Amniotic stem cell (primary cell): ENCODE data around the gene DYSF.

Source experiments
- DNase-seq: peaks from one replicate; lab custom pipeline; 2025; lab: John Stamatoyannopoulos, UW

The DYSF gene

GRCh38 chr2:71502941-71503738, 49.8 kb downstream of the DYSF start:
- no peak for DNase-seq

DNA sequence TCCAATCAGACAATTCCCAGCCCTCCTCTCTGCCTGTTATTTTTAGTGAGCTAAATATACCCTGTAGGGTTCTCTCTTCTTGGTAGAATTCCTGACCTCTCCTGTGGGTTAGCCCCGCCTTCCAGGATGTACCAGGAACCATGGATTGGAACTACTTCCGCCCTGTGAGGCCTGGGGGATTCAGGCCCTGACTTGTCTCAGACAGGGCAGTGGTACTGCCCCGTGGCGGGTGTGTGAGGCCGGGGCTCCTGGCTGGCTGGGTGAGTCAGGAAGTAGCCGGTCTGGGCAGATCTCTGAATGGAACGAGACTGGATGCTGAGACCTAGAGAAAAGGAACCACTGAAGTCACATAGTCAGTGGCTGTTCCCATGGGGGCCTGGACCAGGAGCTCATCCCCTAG, 50.5 kb downstream of the DYSF start:
- no peak for DNase-seq

GRCh38 chr2:71504611-71505010, 51.2 kb downstream of the DYSF start:
- DNase-seq: no peak

GRCh38 chr2:71505086-71505769, 51.9 kb downstream of the DYSF start:
- DNase-seq: no peak

GRCh38 chr2:71505770-71506140, 52.4 kb downstream of the DYSF start:
- no peak for DNase-seq

- no peak for DNase-seq
Observed at GRCh38 chr2:71506222-71507153, 53.1 kb downstream of the DYSF start.

DNA sequence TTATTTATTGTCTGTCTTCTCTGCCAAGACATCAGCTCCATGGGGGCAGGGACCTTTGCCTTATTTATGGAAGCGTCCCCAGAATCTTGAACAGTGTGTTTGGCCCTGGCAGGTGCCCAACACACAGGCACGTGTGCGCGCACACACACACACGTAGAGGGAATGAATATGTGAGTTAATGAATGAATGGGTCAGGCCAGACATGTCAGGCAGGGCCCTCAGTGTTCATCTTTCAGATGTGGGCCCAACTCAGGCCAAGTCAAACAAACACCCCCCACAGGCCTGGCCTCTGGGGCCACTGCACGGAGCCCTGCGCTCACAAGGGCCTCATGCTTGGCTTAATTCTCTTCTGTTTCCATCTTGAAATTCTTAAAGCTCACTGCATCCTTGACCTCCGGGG, 54.1 kb downstream of the DYSF start:
- no peak for DNase-seq

- DNase-seq: peak; percentile 33
Observed at GRCh38 chr2:71510196-71510807, 56.9 kb downstream of the DYSF start.

DNA sequence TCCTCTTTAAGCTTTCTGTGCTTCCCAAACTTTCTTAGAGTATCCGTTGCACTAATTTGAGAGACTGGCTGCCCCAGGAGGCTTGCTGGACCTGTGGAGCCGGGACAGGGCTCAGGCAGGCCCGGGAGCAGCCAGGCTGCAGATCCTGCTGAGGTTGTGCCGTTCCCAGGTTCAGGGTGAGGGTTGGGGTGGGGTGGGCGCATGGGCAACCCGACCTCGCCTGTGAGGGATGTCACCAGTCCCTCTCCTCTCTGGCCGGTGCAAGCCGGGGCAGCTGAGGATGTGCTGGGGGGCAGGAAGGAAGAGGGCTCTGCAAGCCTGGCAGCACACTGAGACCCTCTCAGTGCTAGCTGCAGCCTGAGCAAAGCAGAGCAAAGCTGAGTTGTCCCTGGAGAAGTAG, 57.6 kb downstream of the DYSF start:
- no peak for DNase-seq

DNA sequence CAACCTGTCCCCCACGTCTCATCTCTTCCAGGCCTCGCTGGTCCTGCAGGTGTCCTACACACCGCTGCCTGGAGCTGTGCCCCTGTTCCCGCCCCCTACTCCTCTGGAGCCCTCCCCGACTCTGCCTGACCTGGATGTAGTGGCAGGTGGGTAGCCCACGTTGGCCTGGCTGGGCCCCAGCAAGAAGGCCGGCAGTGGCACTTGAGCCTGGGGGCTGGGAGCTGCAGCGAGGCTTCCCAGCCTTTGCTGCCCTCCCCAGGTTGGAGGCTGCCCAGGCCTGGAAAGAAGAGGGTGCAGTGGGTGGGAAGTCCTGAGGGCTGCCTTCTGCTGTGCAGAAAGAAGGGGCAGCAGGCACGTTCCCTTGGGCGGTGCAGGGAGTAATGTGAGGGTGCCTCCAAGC, 58.4 kb downstream of the DYSF start:
- no peak for DNase-seq

DNA sequence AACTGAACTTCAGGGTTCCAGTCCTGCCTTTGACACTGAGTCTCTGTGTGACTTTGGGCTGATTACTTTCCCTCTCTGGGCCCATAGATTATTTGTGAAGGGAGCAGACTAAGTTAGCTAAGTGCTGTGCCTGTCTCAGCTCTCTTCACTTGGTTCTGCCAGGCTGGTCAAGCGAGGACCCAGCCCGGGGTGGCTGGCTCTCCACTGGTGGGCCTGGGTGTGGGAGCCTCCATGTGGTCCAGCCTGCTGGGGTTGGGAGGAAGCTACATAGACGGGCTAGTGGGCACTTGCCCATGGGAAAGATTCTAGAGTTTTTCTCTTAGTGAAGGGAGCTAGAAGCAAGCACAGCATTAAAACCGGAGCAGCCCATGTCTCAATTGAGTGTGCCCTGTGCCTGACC, 59.0 kb downstream of the DYSF start:
- DNase-seq: no peak

DNA sequence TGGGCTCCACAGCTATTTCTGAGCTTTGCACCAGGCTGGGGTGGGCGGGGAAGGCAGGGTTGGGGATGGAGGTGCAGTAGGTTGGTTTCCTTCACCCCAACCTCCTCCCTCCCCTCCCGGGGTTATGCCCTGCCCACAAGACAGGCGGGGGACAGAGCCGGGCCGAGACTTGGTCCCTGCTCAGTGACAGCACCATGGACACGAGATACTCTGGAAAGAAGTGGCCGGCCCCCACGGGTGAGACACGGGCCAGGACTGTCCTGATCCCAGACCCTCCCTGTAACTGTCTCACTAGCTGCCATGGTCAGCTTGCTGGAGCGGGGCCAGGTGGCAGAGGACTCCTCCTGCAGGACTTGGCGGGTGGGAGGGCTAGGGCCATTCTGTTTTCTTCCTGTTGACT, 59.7 kb downstream of the DYSF start:
- DNase-seq: no peak

- DNase-seq: no peak
Observed at GRCh38 chr2:71513721-71514120, 60.4 kb downstream of the DYSF start.

DNA sequence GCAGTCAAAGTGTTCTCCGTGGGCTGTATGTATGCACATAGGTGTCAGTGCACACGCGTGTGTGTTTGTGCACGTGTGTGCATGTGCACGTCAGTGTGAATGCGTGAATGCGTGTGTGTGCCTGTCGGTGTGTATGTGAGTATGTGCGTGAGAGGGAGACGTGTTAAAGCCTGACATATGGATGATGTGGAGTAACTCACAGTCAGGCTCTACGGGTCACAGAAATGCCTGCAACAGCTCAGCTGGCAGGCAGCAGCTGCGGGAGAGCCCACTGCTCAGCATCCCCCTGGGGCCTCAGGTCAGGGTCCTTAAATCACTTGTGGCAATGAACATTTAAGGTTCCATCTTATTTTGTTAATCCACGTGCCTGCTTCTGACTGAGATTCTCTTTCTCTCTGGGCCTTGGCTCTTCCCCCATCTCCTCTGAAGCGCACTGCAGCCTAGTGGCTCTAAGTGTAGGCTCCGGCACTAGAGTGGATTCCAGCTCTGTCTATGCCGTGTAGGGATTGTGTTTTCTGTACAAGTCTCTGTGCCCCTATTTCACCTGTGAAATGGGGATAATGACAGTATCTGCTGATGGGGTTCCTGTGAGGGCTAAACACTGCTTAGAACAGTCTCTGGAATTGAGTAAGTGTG, 63.0 kb downstream of the DYSF start:
- no peak for DNase-seq

- no peak for DNase-seq
Observed at GRCh38 chr2:71517851-71518250, 64.5 kb downstream of the DYSF start.

DNA sequence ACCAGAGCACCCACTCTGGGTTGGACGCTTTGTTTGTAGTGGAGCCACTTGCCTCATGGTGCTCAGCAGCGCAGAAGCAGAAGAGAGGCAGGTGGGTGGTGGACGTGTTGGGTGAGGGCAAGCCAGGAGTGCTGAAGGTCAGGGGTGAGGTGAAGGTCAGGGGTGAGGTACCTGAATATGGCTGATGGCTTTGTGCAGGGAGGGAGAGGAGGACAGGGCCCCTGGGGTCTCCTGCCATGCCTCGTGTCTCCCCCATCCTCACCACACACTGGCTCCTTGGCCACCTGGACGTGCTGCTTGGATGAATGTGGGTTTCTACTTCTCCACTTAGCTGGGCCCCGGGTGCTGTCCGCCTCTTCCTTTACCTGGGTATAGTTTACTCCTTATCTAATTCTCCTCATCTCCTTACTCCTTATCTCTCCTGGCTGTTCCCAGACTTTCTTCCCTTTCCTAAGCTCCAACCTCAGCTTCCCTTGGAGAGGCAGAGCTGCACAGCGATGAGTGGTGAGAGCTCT, 68.1 kb downstream of the DYSF start:
- no peak for DNase-seq

GRCh38 chr2:71524476-71524875, 71.1 kb downstream of the DYSF start:
- no peak for DNase-seq

DNA sequence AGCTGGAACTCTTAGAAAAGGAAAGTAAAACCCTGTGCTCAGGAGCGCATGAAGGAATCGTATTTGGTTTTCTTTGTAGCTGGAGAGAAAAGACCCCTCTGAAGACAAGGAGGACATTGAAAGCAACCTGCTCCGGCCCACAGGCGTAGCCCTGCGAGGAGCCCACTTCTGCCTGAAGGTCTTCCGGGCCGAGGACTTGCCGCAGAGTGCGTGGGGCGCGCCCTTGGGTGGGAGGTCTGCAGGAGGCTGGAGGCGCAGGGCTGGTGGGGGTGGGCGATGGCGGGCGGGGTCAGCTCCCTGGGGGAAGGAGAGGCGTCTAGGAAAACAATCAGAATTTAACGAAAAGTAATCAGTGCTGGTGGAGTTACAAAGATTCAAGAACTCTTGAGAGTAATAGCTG, 72.8 kb downstream of the DYSF start:
- no peak for DNase-seq

DNA sequence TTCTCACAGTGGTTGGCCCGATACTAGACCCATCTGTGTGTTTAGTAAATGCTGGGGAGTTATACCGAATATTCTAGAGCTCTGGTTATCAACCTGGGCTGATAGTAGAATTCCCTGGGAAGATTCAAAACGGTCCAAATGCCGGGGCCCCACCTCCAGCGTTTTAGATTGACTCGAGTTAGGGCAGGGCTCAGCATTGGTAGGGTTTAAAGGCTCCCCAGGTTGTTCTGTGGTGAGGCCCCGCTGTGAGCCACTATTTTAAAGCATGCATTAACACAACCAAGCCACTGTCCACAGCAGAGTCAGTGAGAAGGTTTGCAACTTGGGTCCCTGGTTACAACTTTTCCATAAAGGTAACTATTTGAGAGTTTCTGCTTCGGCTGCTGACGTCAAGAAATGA, 73.6 kb downstream of the DYSF start:
- DNase-seq: no peak

- DNase-seq: no peak
Observed at GRCh38 chr2:71528131-71528591, 74.8 kb downstream of the DYSF start.

DNA sequence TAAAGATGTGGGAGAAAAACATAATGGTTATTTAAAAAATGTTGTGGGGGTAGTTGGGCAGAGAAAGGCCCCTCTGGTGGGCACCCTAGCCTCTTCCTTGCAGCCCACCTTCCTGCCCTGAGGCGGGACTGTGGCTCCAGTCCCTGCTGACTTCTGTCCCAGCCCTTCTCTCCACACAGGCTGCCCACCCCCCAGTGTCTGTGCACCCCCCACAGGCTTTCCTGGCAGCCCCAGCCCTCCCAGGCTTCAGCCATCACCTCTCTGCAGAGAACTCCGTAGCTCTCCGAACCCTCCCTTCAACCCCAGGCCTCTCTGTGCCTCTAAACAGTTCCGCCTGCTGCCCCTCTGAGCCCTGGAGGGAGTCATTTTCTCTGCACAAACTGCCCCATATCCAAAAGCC, 75.4 kb downstream of the DYSF start:
- no peak for DNase-seq
